ENCODE measurements around the gene KHSRP. TPM values are rescaled to one million over a fixed set of nuclear protein-coding genes. Genes with fewer than 3 reads are reported as not detected.

KHSRP gene
- total and polyA plus RNA-seq, 2 experiments from 2014 or later: 133 to 202 TPM

GRCh38 chr19:6425732-6426620, 1.4 kb upstream of the KHSRP start:
- no peak for DNase-seq (ENCODE audit: low spot score)
- WGBS (ENCODE audit: low lambda C conversion rate, missing lambda C conversion rate): 96% methylated on average over 21 of the region's 21 CpGs
- Histone ChIP-seq H3K4me3 (no peak overlapping the region), H2AFZ (peak overlapping the region; percentile 49), H3K27ac (peak overlapping the region; percentile 84), H3K9me3 (ENCODE audit: low read depth) (no peaks in the 10 kb centered on the region), H3K27me3 (no peaks in the 10 kb centered on the region), H3K4me1 (ENCODE audit: insufficient read depth) (peaks cover 11% of the 10 kb centered on the region), H3K36me3 (replicated peaks; ENCODE audit: insufficient read depth, low read depth) (no peaks in the 10 kb centered on the region), H3K79me2 (peaks cover 31% of the 10 kb centered on the region), H4K20me1 (ENCODE audit: insufficient read depth, poor library complexity, severe bottlenecking) (peaks cover 31% of the 10 kb centered on the region), H3K9me2 (replicated peaks; ENCODE audit: insufficient read depth) (no peaks in the 10 kb centered on the region), H3K4me2 (peak overlapping the region; percentile 4)
- TF ChIP-seq EZH2phosphoT487 (IDR thresholded peaks at IDR 0.05; ENCODE audit: low read depth, severe bottlenecking, unreplicated experiment) (no peak), CTCF (IDR thresholded peaks at IDR 0.05; ENCODE audit: poor library complexity) (no peak), EZH2 (IDR thresholded peaks at IDR 0.05; ENCODE audit: borderline replicate concordance) (no peak)

GRCh38 chr19:6424939-6425731, 524 bp upstream of the KHSRP start:
- Histone ChIP-seq H3K79me2 (peaks cover 40% of the 10 kb centered on the region), H3K4me3 (no peak overlapping the region), H3K27me3 (no peaks in the 10 kb centered on the region), H2AFZ (peak overlapping the region; percentile 49), H3K36me3 (replicated peaks; ENCODE audit: insufficient read depth, low read depth) (no peaks in the 10 kb centered on the region), H3K9me2 (replicated peaks; ENCODE audit: insufficient read depth) (no peaks in the 10 kb centered on the region), H3K4me2 (peak overlapping the region; percentile 4), H3K4me1 (ENCODE audit: insufficient read depth) (peaks cover 11% of the 10 kb centered on the region), H4K20me1 (ENCODE audit: insufficient read depth, poor library complexity, severe bottlenecking) (peaks cover 39% of the 10 kb centered on the region), H3K27ac (peak overlapping the region; percentile 84), H3K9me3 (ENCODE audit: low read depth) (no peaks in the 10 kb centered on the region)
- 13% methylated on average over 43 of the region's 43 CpGs for WGBS (ENCODE audit: low lambda C conversion rate, missing lambda C conversion rate)
- peak; percentile 100 for DNase-seq (ENCODE audit: low spot score)
- TF ChIP-seq EZH2phosphoT487 (IDR thresholded peaks at IDR 0.05; ENCODE audit: low read depth, severe bottlenecking, unreplicated experiment) (no peak), CTCF (IDR thresholded peaks at IDR 0.05; ENCODE audit: poor library complexity) (no peak), EZH2 (IDR thresholded peaks at IDR 0.05; ENCODE audit: borderline replicate concordance) (no peak)

- H3K79me2 ChIP-seq: peaks cover 55% of the 10 kb centered on the region
Measured at GRCh38 chr19:6423499-6424194, 964 bp downstream of the KHSRP start.

More at GRCh38 chr19:6423499-6424194, 964 bp downstream of the KHSRP start:
- H3K4me3 ChIP-seq: peak overlapping the region; percentile 89
- no peaks in the 10 kb centered on the region for H3K9me3 ChIP-seq (ENCODE audit: low read depth)
- no peaks in the 10 kb centered on the region for H3K27me3 ChIP-seq
- H3K9me2 ChIP-seq (replicated peaks; ENCODE audit: insufficient read depth): no peaks in the 10 kb centered on the region
- peaks cover 51% of the 10 kb centered on the region for H4K20me1 ChIP-seq (ENCODE audit: insufficient read depth, poor library complexity, severe bottlenecking)
- no peak overlapping the region for H2AFZ ChIP-seq
- peaks cover 11% of the 10 kb centered on the region for H3K4me1 ChIP-seq (ENCODE audit: insufficient read depth)
- H3K4me2 ChIP-seq: peak overlapping the region; percentile 94
- no peaks in the 10 kb centered on the region for H3K36me3 ChIP-seq (replicated peaks; ENCODE audit: insufficient read depth, low read depth)
- peak overlapping the region; percentile 72 for H3K27ac ChIP-seq
- WGBS (ENCODE audit: low lambda C conversion rate, missing lambda C conversion rate): under 1% methylated on average over 16 of the region's 20 CpGs
- TF ChIP-seq EZH2 (IDR thresholded peaks at IDR 0.05; ENCODE audit: borderline replicate concordance) (no peak), CTCF (IDR thresholded peaks at IDR 0.05; ENCODE audit: poor library complexity) (no peak), EZH2phosphoT487 (IDR thresholded peaks at IDR 0.05; ENCODE audit: low read depth, severe bottlenecking, unreplicated experiment) (no peak)
- DNase-seq (ENCODE audit: low spot score): peak; percentile 78
